ENCODE results near the gene HDLBP.

DNA sequence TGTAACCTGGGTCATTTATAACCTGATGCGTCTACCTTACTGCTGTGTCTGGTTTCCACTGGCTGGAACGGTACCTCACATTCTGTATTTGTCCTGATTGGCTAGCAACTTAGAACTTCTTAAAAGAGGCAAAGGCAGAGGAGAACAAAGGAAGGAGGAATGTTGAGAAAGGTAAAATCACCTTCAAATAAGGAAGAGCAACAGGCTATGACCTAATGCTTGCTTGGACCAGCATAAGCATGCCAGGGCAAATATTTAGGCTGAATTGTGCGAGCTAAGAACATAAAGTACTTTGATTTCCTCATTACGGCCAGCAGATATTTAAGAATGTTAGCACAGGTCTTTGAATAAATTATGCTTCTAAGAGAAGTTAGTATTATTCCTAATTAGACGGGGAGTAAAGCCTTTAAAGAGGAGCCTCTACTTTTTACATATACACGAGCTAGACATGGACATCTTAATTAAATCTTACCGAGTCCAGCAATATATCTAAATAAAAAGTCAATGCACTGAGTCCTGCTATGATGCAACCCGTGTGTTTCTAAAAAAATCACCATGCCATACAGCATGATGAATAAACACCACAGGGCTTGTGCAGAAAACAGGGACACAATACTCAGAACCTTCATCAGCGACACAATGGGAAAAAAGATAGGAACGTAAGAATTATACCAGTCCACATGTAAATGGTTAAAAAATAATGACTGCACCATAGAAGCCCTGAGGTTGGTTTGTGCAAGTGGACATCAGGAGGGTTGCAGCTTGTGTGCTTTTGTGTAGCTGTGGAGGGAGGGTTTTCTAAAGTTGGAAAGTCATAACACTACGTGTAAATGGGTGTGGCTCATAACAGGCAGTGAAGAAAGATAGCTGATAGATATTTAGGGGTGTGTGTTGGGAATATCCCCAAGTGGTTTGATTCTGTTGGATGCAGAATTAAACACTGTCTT, 14.5 kb upstream of the HDLBP start:
- TF ChIP-seq, protein P1, sequence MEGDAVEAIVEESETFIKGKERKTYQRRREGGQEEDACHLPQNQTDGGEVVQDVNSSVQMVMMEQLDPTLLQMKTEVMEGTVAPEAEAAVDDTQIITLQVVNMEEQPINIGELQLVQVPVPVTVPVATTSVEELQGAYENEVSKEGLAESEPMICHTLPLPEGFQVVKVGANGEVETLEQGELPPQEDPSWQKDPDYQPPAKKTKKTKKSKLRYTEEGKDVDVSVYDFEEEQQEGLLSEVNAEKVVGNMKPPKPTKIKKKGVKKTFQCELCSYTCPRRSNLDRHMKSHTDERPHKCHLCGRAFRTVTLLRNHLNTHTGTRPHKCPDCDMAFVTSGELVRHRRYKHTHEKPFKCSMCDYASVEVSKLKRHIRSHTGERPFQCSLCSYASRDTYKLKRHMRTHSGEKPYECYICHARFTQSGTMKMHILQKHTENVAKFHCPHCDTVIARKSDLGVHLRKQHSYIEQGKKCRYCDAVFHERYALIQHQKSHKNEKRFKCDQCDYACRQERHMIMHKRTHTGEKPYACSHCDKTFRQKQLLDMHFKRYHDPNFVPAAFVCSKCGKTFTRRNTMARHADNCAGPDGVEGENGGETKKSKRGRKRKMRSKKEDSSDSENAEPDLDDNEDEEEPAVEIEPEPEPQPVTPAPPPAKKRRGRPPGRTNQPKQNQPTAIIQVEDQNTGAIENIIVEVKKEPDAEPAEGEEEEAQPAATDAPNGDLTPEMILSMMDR (conservative IDR thresholded peaks at IDR 0.05; ENCODE audit: low read depth, low read length), result no peak
- no peak for TF ChIP-seq EZH2 (IDR thresholded peaks at IDR 0.05; ENCODE audit: borderline replicate concordance, low read depth, low read length, poor library complexity, severe bottlenecking)
